Measurements from ENCODE around the gene HOXB8. TPM values are rescaled to one million over a fixed set of nuclear protein-coding genes. Genes with fewer than 3 reads are reported as not detected.

Gene HOXB8
- polyA plus RNA-seq, 6 donors from 2014 or later: not detected

- Mint-ChIP-seq H3K4me1 (peaks cover 44 to 51% (median 50%) of the 10 kb centered on the region in 3 donors), H3K27me3 (peaks cover 75 to 96% (median 94%) of the 10 kb centered on the region in 3 donors), H3K9me3 (peaks cover 0 to 2% (median 0%) of the 10 kb centered on the region in 7 donors), H3K4me3 (peak overlapping the region in 7 of 8 donors; percentile 28 to 72 (median 56)), H3K36me3 (peaks cover 0 to 8% of the 10 kb centered on the region in 2 donors), H3K27ac (peak overlapping the region in 4 of 6 donors; percentile 11 to 95 (median 82))
- ATAC-seq (ENCODE audit: low read depth in 2 of 2): no peak
- DNase-seq: no peak
Observed at GRCh38 chr17:48616717-48617470, 1.8 kb upstream of the HOXB8 start.

GRCh38 chr17:48615963-48616716 lies 1.0 kb upstream of the HOXB8 start:
- H3K27ac Mint-ChIP-seq: peak overlapping the region in 3 of 6 donors; percentile 89 to 97 (median 95)
- peaks cover 0 to 8% of the 10 kb centered on the region in 2 donors for H3K36me3 Mint-ChIP-seq
- H3K9me3 Mint-ChIP-seq: peaks cover 0 to 2% (median 0%) of the 10 kb centered on the region in 7 donors
- H3K27me3 Mint-ChIP-seq: peaks cover 74 to 96% (median 94%) of the 10 kb centered on the region in 3 donors
- H3K4me1 Mint-ChIP-seq: peaks cover 51 to 57% (median 57%) of the 10 kb centered on the region in 3 donors
- no peak for DNase-seq
- ATAC-seq (ENCODE audit: low read depth in 2 of 2): no peak
- H3K4me3 Mint-ChIP-seq: peak overlapping the region in 4 of 8 donors; percentile 4 to 60 (median 28)

DNA sequence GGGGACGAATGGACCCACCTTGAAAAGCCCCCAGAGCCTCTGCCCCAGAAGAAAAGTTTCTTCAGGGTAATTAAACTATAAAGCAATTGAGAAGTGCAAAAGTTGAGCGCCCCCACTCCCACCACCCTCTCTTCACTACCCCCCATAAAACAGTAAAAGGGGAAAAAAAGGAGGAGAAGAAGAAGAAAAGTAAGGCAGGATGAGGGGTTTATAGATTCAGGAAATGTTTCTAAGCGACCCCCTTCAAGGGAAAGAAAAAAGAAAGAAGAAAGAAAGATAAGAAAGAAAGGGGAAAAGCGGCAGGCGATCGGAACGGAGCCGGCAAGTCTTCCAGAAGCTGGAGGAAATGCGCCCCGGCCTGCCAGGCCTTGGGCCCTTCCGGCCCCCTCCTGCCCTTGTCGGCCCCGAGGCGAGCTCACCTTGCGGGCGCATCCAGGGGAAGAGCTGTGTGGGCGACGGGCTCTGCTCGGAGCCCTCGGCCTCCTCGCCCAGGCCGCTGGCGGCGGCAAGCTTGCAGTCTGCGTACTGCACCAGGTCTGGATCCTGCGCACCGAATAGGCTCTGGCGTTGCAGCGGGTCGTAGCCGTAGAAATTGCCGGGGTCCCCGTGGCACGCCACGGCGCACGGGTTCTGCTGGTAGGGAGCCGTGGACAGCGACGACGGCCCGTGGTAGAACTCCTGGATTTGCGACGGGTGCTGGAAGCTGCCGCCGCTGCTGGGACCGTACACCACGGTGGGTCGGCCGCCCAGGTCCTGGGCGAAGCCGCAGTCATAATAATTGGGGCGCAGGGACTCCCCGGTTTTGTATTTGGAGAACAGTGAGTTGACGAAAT lies 1.0 kb downstream of the HOXB8 start:
- DNase-seq (no peak), ATAC-seq (ENCODE audit: low read depth in 2 of 2) (no peak)
- H3K9me3 Mint-ChIP-seq: peaks cover 0 to 2% (median 0%) of the 10 kb centered on the region in 7 donors
- H3K4me1 Mint-ChIP-seq: peaks cover 57 to 62% (median 58%) of the 10 kb centered on the region in 3 donors
- peaks cover 0 to 8% of the 10 kb centered on the region in 2 donors for H3K36me3 Mint-ChIP-seq
- H3K27me3 Mint-ChIP-seq: peaks cover 74 to 92% (median 86%) of the 10 kb centered on the region in 3 donors
- H3K27ac Mint-ChIP-seq: peak overlapping the region in 5 of 6 donors; percentile 67 to 97 (median 71)
- H3K4me3 Mint-ChIP-seq: peak overlapping the region; percentile 67 to 98 (median 90)

- peaks cover 48 to 53% (median 50%) of the 10 kb centered on the region in 3 donors for H3K4me1 Mint-ChIP-seq
- H3K27me3 Mint-ChIP-seq: peaks cover 67 to 89% (median 87%) of the 10 kb centered on the region in 3 donors
- peaks cover 0 to 8% of the 10 kb centered on the region in 2 donors for H3K36me3 Mint-ChIP-seq
- DNase-seq: no peak
- H3K27ac Mint-ChIP-seq: peak overlapping the region in 5 of 6 donors; percentile 52 to 95 (median 74)
- peak; percentile 66 to 71 for ATAC-seq (ENCODE audit: low read depth in 2 of 2)
- H3K9me3 Mint-ChIP-seq: peaks cover 0 to 2% (median 0%) of the 10 kb centered on the region in 7 donors
- peak overlapping the region; percentile 81 to 98 (median 92) for H3K4me3 Mint-ChIP-seq
Observed at GRCh38 chr17:48612854-48613691, 2.0 kb downstream of the HOXB8 start.

DNA sequence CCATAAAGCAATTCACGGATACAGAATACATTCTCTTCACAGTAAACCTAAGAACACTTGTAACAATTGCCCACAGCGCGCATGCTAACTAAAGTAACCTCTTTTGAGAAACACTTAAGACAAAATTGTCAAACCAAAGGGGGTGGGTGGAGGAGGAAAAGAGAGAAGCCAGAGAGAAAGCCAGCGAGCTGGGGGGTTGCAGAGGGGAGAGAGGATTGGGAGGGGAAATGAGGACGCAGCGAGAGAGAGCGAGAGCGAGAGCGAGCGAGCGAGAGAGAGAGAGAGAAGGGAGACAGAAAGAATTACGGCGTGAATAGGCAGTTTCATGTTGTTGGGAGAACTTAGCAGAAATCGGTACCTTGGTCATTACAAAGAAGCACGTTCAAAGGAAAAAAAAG lies 2.6 kb downstream of the HOXB8 start:
- Mint-ChIP-seq H3K4me3 (peak overlapping the region; percentile 69 to 98 (median 90)), H3K4me1 (peaks cover 48 to 56% (median 52%) of the 10 kb centered on the region in 3 donors), H3K9me3 (peaks cover 0 to 2% (median 0%) of the 10 kb centered on the region in 7 donors), H3K27ac (peak overlapping the region in 5 of 6 donors; percentile 1 to 95 (median 71)), H3K27me3 (peaks cover 70 to 89% (median 87%) of the 10 kb centered on the region in 3 donors), H3K36me3 (peaks cover 0 to 8% of the 10 kb centered on the region in 2 donors)
- DNase-seq (no peak), ATAC-seq (ENCODE audit: low read depth in 2 of 2) (peak in 1 of 2 donors; percentile 9)

- Mint-ChIP-seq H3K36me3 (peaks cover 0 to 8% of the 10 kb centered on the region in 2 donors), H3K27me3 (peaks cover 69 to 89% (median 87%) of the 10 kb centered on the region in 3 donors), H3K4me3 (peak overlapping the region; percentile 92 to 98 (median 96)), H3K27ac (peak overlapping the region in 2 of 6 donors; percentile 71 to 78), H3K4me1 (peaks cover 43 to 50% (median 47%) of the 10 kb centered on the region in 3 donors), H3K9me3 (peaks cover 0 to 2% (median 0%) of the 10 kb centered on the region in 7 donors)
- ATAC-seq (ENCODE audit: low read depth in 2 of 2) (no peak), DNase-seq (no peak)
Observed at GRCh38 chr17:48611681-48612455, 3.2 kb downstream of the HOXB8 start.

DNA sequence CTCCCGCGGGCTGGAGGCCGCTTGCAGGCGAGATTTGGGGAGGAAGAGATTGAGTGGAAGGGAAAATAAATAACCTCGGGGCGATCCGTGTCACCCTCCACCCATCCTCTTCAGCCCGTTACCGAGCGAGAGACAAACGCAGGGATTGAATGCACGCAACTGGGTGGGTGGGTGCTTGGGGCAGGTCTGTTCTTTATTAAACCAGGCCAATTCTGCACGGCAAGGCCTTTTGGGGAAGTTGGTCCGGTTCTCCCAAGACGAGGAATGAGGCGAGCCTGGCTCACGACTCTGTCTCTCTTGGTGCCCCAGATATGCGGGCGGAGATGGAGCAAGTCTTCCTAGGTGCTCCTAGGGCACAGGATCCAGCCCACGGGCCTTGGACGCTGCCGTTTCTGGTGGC lies 3.9 kb downstream of the HOXB8 start:
- H3K4me3 Mint-ChIP-seq: peak overlapping the region; percentile 92 to 98 (median 96)
- H3K36me3 Mint-ChIP-seq: peaks cover 0 to 8% of the 10 kb centered on the region in 2 donors
- peak overlapping the region in 4 of 6 donors; percentile 55 to 95 (median 82) for H3K27ac Mint-ChIP-seq
- no peak for ATAC-seq (ENCODE audit: low read depth in 2 of 2)
- peaks cover 71 to 91% (median 87%) of the 10 kb centered on the region in 3 donors for H3K27me3 Mint-ChIP-seq
- H3K9me3 Mint-ChIP-seq: peaks cover 0 to 2% (median 0%) of the 10 kb centered on the region in 7 donors
- DNase-seq: no peak
- peaks cover 43 to 49% (median 45%) of the 10 kb centered on the region in 3 donors for H3K4me1 Mint-ChIP-seq

DNA sequence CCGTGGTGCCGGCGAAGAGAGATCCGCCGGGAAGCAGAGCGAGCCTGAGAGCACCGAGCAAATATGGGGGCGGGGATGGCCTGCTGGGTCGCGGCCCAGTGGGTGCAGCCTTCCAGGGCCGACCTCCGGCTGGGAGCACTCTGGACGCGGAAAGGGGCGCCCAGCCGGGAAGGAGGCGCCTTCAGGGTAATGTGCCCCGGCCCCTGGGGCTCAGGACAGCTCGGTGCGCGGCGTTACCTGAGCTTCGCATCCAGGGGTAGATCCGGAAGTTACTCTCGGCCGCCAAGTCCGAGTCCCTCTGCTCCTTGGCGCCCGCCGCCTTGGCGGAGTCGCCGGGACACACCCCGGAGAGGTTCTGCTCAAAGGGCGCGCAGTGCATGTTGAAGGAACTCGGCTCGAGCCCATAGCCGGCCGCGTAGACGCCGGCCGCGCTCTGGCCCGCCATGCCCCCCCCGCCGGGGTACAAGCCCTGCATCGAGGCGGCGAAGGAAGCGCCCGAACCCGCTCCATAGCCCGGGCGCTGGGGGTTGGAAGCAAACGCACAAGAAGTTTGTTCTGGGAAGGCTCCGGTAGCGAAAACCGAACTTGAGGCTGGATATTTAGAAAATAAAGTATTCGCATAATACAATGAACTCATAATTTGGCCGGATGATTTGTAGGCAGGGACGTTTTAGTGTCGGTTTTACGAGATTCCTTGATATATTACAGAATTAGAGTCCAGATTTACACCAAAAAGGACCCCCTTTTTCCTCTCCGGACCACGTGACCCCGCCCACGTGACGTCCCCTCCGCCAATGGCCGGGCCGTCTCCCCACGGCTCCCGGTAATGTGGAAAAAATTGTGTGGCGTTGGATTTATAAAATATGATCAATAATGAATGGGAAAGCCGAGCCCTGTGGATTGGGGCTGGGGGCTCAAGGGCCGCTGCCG lies 4.5 kb downstream of the HOXB8 start, which contains the start of gene HOXB7:
TSS of gene HOXB7 (minus strand) at position 736 of the 930 bp plus-strand sequence. CDS start at position 637, 99 bp downstream.
- H3K36me3 Mint-ChIP-seq: peaks cover 0 to 8% of the 10 kb centered on the region in 2 donors
- peaks cover 43 to 49% (median 45%) of the 10 kb centered on the region in 3 donors for H3K4me1 Mint-ChIP-seq
- peaks cover 0 to 2% (median 0%) of the 10 kb centered on the region in 7 donors for H3K9me3 Mint-ChIP-seq
- peaks cover 71 to 90% (median 88%) of the 10 kb centered on the region in 3 donors for H3K27me3 Mint-ChIP-seq
- H3K4me3 Mint-ChIP-seq: peak within 1 kb of the TSS; percentile 92 to 98 (median 96)
- DNase-seq: peak; percentile 53
- peak; percentile 30 to 48 for ATAC-seq (ENCODE audit: low read depth in 2 of 2)
- peak within 1 kb of the TSS in 4 of 6 donors; percentile 55 to 95 (median 82) for H3K27ac Mint-ChIP-seq

GRCh38 chr17:48609759-48610281 lies 5.3 kb downstream of the HOXB8 start:
- Mint-ChIP-seq H3K4me3 (peak overlapping the region; percentile 92 to 98 (median 96)), H3K9me3 (peaks cover 0 to 2% (median 0%) of the 10 kb centered on the region in 7 donors), H3K36me3 (peaks cover 0 to 2% of the 10 kb centered on the region in 2 donors), H3K4me1 (peaks cover 42 to 45% (median 42%) of the 10 kb centered on the region in 3 donors), H3K27ac (no peak overlapping the region), H3K27me3 (peaks cover 71 to 91% (median 88%) of the 10 kb centered on the region in 3 donors)
- ATAC-seq (ENCODE audit: low read depth in 2 of 2) (no peak), DNase-seq (no peak)

- Mint-ChIP-seq H3K4me1 (peaks cover 37 to 44% (median 38%) of the 10 kb centered on the region in 3 donors), H3K36me3 (no peaks in the 10 kb centered on the region), H3K9me3 (peaks cover 0 to 2% (median 0%) of the 10 kb centered on the region in 7 donors), H3K4me3 (peak overlapping the region in 6 of 8 donors; percentile 7 to 98 (median 94)), H3K27ac (peak overlapping the region in 2 of 6 donors; percentile 18 to 72), H3K27me3 (peaks cover 74 to 91% (median 88%) of the 10 kb centered on the region in 3 donors)
- DNase-seq (no peak), ATAC-seq (ENCODE audit: low read depth in 2 of 2) (no peak)
Observed at GRCh38 chr17:48609033-48609432, 6.1 kb downstream of the HOXB8 start.

All from naive B cell (primary cell).